ENCODE results near the gene SDHC. TPM values are rescaled to one million over a fixed set of nuclear protein-coding genes. Genes with fewer than 3 reads are reported as not detected.

SDHC gene
- total and polyA plus RNA-seq, 2 of the 8 experiments (the other 6 are each of a cell fraction or from before 2014, with no cell fraction given) = 224 to 305 TPM

DNA sequence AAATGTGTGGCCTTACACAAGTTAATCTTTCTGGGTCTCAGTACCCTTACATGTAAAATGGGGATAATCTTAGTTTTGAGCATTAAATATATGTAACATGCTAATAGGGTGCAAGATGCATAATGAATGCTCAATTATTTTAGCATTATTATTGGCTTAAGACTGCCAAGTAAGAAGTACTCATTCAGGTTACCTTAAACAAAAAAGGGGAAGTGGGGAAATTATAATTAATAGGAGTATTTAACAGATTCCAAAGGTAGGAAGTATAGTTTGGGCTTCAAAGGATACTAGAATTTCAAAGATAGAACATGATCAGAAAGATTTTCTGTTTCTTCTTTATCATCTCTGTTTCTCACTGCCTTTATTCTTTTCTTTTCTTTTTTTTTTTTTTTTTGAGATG, 59.3 kb downstream of the SDHC start:
- TF ChIP-seq TCF12 (IDR thresholded peaks at IDR 0.05; ENCODE audit: low read depth, low read length) = no peak
- TF ChIP-seq RBBP5 (IDR thresholded peaks at IDR 0.05; ENCODE audit: borderline replicate concordance, low read depth, low read length) = no peak
- no peak for TF ChIP-seq SP2 (IDR thresholded peaks at IDR 0.05; ENCODE audit: low read length)
- no peak for TF ChIP-seq EP300 (IDR thresholded peaks at IDR 0.05; ENCODE audit: borderline replicate concordance in 1 of 2, low read depth in 2 of 2, low read length in 2 of 2)
- no peak for TF ChIP-seq PHF8 (conservative IDR thresholded peaks at IDR 0.05; ENCODE audit: low read depth, low read length)
- TF ChIP-seq CBX5 (IDR thresholded peaks at IDR 0.05; ENCODE audit: low read depth, low read length) = no peak
- no peak for TF ChIP-seq POLR2A (IDR thresholded peaks at IDR 0.05; ENCODE audit: control extremely low read depth in 1 of 2, low read depth in 2 of 2, low read length in 2 of 2)
- CTCF ChIA-PET (ENCODE audit: partially characterized antibody) = interaction anchor here (1.1 to 7.2 kb wide), 11 partner anchors 9 to 234 kb away, joined by 3 to 41 read pairs (median 4); partner anchors contain the start of genes APOA2 and TOMM40L
- POLR2A ChIA-PET (ENCODE audit: partially characterized antibody) = interaction anchor here (0.8 to 1.0 kb wide), 2 partner anchors 10 to 148 kb away, joined by 3 read pairs; partner anchors contain the start of gene TOMM40L

More for the DNA sequence above, 59.3 kb downstream of the SDHC start:
- Histone ChIP-seq H3K4me3 (ENCODE audit: extremely low read depth in 1 of 4, insufficient read depth in 2 of 4, low read depth in 3 of 4, low read length in 4 of 4) (no peak overlapping the region), H2BK15ac (ENCODE audit: low read length) (no peak overlapping the region), H2BK20ac (ENCODE audit: low read length) (no peak overlapping the region), H3K36me3 (ENCODE audit: control insufficient read depth in 2 of 4, insufficient read depth in 4 of 4, low read length in 3 of 4) (no peaks in the 10 kb centered on the region; a peak in 1 of 8 replicates), H3K4ac (replicated peaks; ENCODE audit: insufficient read length, low read depth, low read length) (no peak overlapping the region), H3K14ac (ENCODE audit: insufficient read length) (no peak overlapping the region), H4K91ac (replicated peaks; ENCODE audit: insufficient read length, low read length) (no peak overlapping the region), H4K20me1 (replicated peaks in 1 of 2; ENCODE audit: control insufficient read depth in 1 of 2, insufficient read depth in 2 of 2, low read length in 2 of 2) (no peaks in the 10 kb centered on the region), H4K8ac (ENCODE audit: extremely low read depth, insufficient read depth, low read length) (no peak overlapping the region), H2BK12ac (ENCODE audit: low read depth, low read length) (no peak overlapping the region), H3K18ac (ENCODE audit: extremely low read depth, low read length) (no peak overlapping the region), H3K27me3 (replicated peaks in 1 of 4; ENCODE audit: control insufficient read depth in 3 of 4, extremely low read depth in 1 of 4, insufficient read depth in 3 of 4, low read length in 3 of 4) (no peaks in the 10 kb centered on the region), H2AK5ac (ENCODE audit: low read depth, low read length) (no peak overlapping the region), H3K23me2 (ENCODE audit: low read depth, low read length) (no peaks in the 10 kb centered on the region), H2AFZ (ENCODE audit: low read length) (no peak overlapping the region), H3K56ac (replicated peaks; ENCODE audit: insufficient read length, low read depth, low read length) (no peak overlapping the region), H3K9me3 (ENCODE audit: insufficient read depth in 2 of 2, low read depth in 1 of 2, low read length in 1 of 2) (no peaks in the 10 kb centered on the region), H3K79me2 (ENCODE audit: control insufficient read depth in 1 of 2, insufficient read depth in 2 of 2, low read length in 2 of 2) (no peaks in the 10 kb centered on the region), H3K27ac (ENCODE audit: low read depth, low read length) (no peak overlapping the region), H3K4me1 (replicated peaks in 1 of 4; ENCODE audit: control insufficient read depth in 3 of 4, insufficient read depth in 4 of 4, low read length in 3 of 4) (no peaks in the 10 kb centered on the region), H3K23ac (ENCODE audit: insufficient read length) (no peak overlapping the region), H2BK5ac (ENCODE audit: low read depth, low read length) (no peak overlapping the region), H3K9ac (replicated peaks in 1 of 4; ENCODE audit: extremely low read depth in 1 of 4, low read depth in 3 of 4, low read length in 3 of 4) (no peak overlapping the region), H2BK120ac (replicated peaks; ENCODE audit: low read depth, low read length) (no peak overlapping the region), H3K4me2 (ENCODE audit: insufficient read depth in 1 of 2, low read depth in 2 of 2, low read length in 2 of 2) (no peak overlapping the region), H4K5ac (ENCODE audit: insufficient read length, low read depth, low read length) (no peak overlapping the region), H3K79me1 (ENCODE audit: low read depth, low read length) (no peaks in the 10 kb centered on the region)
- FAIRE-seq (no peak), DNase-seq (ENCODE audit: low read depth in 1 of 2, low spot score in 2 of 2) (no peak)

Data from H1 (cell line).